Body of pancreas (tissue), 4 donors: ENCODE measurements around the gene AQP1. TPM values are rescaled to one million over a fixed set of nuclear protein-coding genes. Genes with fewer than 3 reads are reported as not detected.

Source experiments
- ATAC-seq: fragments of 150-250 bp; one replicate; pipeline ENCODE4 v1.9.1; 2016
- DNase-seq, 4 donors: peaks; one replicate each; pipeline ENCODE4 v3.0.0-alpha.2; 2019
- H3K27ac ChIP-seq, 4 donors: fragments of 200-600 bp; sonication (generic); 1 replicate in 3 of 4; 2 replicates in 1 of 4; pipeline versions ENCODE4 v1.5.1 to v1.6.1; 2016 to 2019; ENCODE audit warnings: mild to moderate bottlenecking in 1 of 4, mixed read lengths in 1 of 4, moderate library complexity in 1 of 4
- H3K27me3 ChIP-seq, 2 donors: fragments of 200-600 bp; sonication (generic); one replicate each; pipeline ENCODE4 v1.6.0; 2016; ENCODE audit warnings: mild to moderate bottlenecking in 1 of 2
- H3K36me3 ChIP-seq, 2 donors: fragments of 200-600 bp; sonication (generic); replicated peaks in 1 of 2; 2 replicates each; pipeline ENCODE4 v1.5.1; 2016; ENCODE audit warnings: low read depth in 2 of 2; ENCODE audit not compliant: insufficient read depth in 1 of 2
- H3K4me1 ChIP-seq: fragments of 200-600 bp; sonication (generic); one replicate; pipeline ENCODE4 v1.6.0; 2016
- H3K4me3 ChIP-seq, 2 donors: fragments of 200-600 bp; sonication (generic); 1 replicate in 1 of 2; 2 replicates in 1 of 2; pipeline ENCODE4 v1.5.1; 2016 to 2019
- H3K9me3 ChIP-seq, 3 donors: fragments of 200-600 bp; sonication (generic); 1 replicate in 2 of 3; 2 replicates in 1 of 3; pipeline ENCODE4 v1.5.1; 2016
- POLR2A ChIP-seq, 3 donors: fragments of 450-650 bp; IDR thresholded peaks; one replicate each; pipeline ENCODE4 v1.6.1; 2016; ENCODE audit warnings: antibody characterized with exemption in 3 of 3, mild to moderate bottlenecking in 2 of 3
- WGBS, 2 donors: methylation state at CpG; one replicate each; pipeline ENCODE4 v1.1.5; 2017; 5-methylcytosine and 5-hydroxymethylcytosine counted together
- intact Hi-C: fragments of 100-400 bp; cut with DNase I; formaldehyde crosslinking; loops from one replicate; pipeline ENCODE4 v1.15.1; 2023
- total RNA-seq, 2 donors: library from RNA; depleted of rRNA; stranded (reverse); fragments of >200 nt; gene quantifications; one replicate each; pipeline ENCODE4 v1.1.0, GENCODE V29; 2016
- TF ChIP-seq, protein P1 (sequence below), 7 experiments: fragments of 450-650 bp in 4 of 7; fragments of 200-600 bp in 3 of 7; sonication (generic) in 3 of 7; IDR thresholded peaks; one replicate each; pipeline ENCODE4 v1.5.1; 2016 to 2019; ENCODE audit warnings: antibody characterized with exemption in 7 of 7

Gene AQP1
- total RNA-seq, 2 donors from 2014 or later: 197 to 204 TPM

DNA sequence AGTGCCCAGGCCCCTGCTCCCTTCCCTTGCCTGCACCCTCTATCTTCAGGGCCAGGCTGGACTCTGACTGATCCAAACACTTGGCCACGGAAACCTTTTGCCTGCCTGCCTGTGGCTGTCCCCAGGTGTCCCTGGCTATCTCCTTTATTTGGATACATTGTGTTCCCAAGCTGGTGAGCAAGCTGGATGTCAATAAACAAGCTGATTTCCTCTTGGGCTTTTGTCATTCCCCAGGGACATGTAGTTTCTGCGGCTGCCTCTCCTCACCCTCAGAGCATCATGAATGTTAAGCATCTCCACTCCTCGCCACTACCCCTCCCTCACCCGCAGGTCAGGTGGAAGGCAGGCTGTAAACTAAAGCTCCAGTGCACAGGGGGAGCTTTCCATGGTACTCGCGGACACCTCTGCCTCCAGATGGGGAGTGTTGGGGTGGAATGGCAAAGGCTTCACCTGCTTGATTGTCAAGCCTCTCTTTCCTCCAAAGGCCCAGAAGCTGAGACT lies 59.0 kb downstream of the AQP1 start:
- peak; percentile 8 for ATAC-seq
- Histone ChIP-seq H3K9me3 (no peaks in the 10 kb centered on the region), H3K27ac (no peak overlapping the region), H3K27me3 (no peaks in the 10 kb centered on the region), H3K36me3 (no peaks in the 10 kb centered on the region), H3K4me1 (peaks cover 31% of the 10 kb centered on the region), H3K4me3 (no peak overlapping the region)
- intact Hi-C loops: no loop called here
- DNase-seq: peak in 1 of 4 donors; percentile 23
- WGBS, 2 donors: 32 to 33% methylated on average over 6 of the region's 6 CpGs
- TF ChIP-seq, protein P1, sequence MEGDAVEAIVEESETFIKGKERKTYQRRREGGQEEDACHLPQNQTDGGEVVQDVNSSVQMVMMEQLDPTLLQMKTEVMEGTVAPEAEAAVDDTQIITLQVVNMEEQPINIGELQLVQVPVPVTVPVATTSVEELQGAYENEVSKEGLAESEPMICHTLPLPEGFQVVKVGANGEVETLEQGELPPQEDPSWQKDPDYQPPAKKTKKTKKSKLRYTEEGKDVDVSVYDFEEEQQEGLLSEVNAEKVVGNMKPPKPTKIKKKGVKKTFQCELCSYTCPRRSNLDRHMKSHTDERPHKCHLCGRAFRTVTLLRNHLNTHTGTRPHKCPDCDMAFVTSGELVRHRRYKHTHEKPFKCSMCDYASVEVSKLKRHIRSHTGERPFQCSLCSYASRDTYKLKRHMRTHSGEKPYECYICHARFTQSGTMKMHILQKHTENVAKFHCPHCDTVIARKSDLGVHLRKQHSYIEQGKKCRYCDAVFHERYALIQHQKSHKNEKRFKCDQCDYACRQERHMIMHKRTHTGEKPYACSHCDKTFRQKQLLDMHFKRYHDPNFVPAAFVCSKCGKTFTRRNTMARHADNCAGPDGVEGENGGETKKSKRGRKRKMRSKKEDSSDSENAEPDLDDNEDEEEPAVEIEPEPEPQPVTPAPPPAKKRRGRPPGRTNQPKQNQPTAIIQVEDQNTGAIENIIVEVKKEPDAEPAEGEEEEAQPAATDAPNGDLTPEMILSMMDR (IDR thresholded peaks at IDR 0.05): no peak
- no peak for TF ChIP-seq POLR2A (IDR thresholded peaks at IDR 0.05)

DNA sequence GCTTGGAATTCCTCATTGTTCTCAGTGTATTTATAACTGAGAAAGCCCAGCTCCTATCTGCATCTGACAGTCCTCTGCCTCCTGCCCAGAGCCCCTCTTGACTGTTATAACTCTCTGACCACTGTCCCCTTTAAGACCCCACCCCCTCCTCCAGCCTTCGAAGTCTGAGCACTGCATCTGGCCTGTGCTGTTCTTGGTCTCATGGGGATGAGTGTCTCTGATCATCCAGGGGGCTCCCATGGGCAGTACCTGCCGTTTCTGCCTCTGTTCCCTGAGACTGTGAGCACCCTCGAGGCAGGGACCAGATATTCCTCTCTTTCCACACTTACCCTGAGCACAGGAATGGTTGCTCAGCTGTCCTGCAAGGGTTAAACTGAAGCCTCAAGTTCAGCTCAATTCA lies 59.8 kb downstream of the AQP1 start:
- no peak overlapping the region for H3K4me3 ChIP-seq
- peaks cover 31% of the 10 kb centered on the region for H3K4me1 ChIP-seq
- TF ChIP-seq POLR2A (IDR thresholded peaks at IDR 0.05): no peak
- TF ChIP-seq, protein P1 (IDR thresholded peaks at IDR 0.05): no peak
- no peaks in the 10 kb centered on the region for H3K36me3 ChIP-seq
- DNase-seq (no peak), ATAC-seq (no peak)
- 35 to 45% methylated on average over 3 of the region's 3 CpGs for WGBS, 2 donors
- H3K9me3 ChIP-seq: no peaks in the 10 kb centered on the region
- H3K27me3 ChIP-seq: no peaks in the 10 kb centered on the region
- no peak overlapping the region for H3K27ac ChIP-seq
- intact Hi-C loops: no loop called here

DNA sequence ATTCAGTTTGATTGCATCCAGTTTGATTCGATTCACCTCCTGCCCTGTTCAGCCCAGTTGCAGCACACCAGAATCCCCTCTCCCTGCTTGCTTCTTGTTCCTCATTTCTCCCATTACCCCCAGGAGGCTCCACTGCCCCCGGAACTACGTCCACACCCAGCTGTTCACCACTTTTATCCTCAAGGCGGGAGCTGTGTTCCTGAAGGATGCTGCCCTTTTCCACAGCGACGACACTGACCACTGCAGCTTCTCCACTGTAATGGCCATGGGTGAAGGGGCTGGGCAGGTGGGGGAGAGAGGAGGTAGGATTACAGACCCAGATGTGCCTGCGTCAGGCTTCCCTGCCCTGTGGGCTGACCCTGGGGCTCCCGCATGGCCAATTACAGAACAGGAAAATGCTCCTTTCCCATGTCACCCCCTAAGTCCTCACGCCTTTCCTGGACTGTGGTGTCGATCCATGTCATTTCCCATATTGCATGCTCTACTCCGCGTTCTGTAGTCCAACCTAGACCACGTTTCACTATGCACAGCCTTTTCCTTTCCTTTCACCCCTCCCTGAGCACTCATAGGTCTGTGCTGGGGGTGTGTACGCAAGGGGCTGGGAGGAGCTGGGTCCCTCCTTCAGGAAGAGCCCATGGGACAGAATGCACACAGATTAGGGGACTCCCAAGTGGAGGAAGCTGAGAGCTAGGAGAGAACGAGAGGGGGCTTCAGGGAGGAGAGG lies 60.3 kb downstream of the AQP1 start:
- Histone ChIP-seq H3K27ac (no peak overlapping the region), H3K4me3 (no peak overlapping the region), H3K9me3 (no peaks in the 10 kb centered on the region), H3K4me1 (peaks cover 31% of the 10 kb centered on the region), H3K36me3 (no peaks in the 10 kb centered on the region), H3K27me3 (no peaks in the 10 kb centered on the region)
- TF ChIP-seq, protein P1 (IDR thresholded peaks at IDR 0.05): no peak
- TF ChIP-seq POLR2A (IDR thresholded peaks at IDR 0.05): no peak
- ATAC-seq (no peak), DNase-seq (no peak)
- WGBS, 2 donors: 46 to 47% methylated on average over 15 of the region's 15 CpGs
- intact Hi-C loops: no loop called here

DNA sequence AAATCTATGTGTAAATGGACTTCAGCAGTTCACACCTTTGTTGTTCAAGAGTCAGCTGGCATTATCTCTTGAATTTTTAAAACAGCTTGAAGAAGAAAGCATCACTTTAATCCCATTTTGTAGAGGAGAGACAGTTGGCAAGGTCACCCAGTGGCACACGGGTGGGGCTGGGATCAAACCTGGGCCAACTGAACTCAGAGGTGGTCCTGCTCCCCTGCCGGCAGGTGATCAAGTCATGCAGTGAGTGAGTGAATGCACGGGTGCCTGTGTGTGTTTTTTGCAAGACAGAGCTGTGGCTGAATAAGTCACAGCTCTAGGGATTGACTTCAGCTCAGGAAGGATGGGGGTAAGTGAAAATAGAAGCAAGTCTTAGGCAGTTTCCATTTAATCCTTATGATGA lies 61.6 kb downstream of the AQP1 start:
- peaks cover 31% of the 10 kb centered on the region for H3K4me1 ChIP-seq
- intact Hi-C loops: no loop called here
- H3K27ac ChIP-seq: no peak overlapping the region
- no peaks in the 10 kb centered on the region for H3K36me3 ChIP-seq
- H3K27me3 ChIP-seq: no peaks in the 10 kb centered on the region
- TF ChIP-seq POLR2A (IDR thresholded peaks at IDR 0.05): no peak
- TF ChIP-seq, protein P1 (IDR thresholded peaks at IDR 0.05): no peak
- no peak overlapping the region for H3K4me3 ChIP-seq
- no peak for ATAC-seq
- no peaks in the 10 kb centered on the region for H3K9me3 ChIP-seq
- DNase-seq: no peak
- WGBS, 2 donors: 43 to 51% methylated on average over 3 of the region's 3 CpGs
